Esophagus mucosa (tissue), 1 donor: ENCODE measurements around the gene SAMD3. TPM values are rescaled to one million over a fixed set of nuclear protein-coding genes. Genes with fewer than 3 reads are reported as not detected.
"Not testable (repeated sequence)": the region's sequence is repeated elsewhere in the genome, so short reads cannot be mapped to it uniquely, and the experiment has no call there.

ENCODE experiments used
- ATAC-seq: fragments of 200-7000 bp; cut with Tn5 transposase; one replicate; pipeline ENCODE4 v1.9.1; 2020
- total RNA-seq: library from RNA; stranded (reverse); gene quantifications from one replicate; pipeline ENCODE4 v1.2.4, GENCODE V29; 2023
- donor health status: DM: yes; HTN: yes; CAD: no.

SAMD3 gene
- total RNA-seq, 1 donor from 2014 or later = 0.20 TPM

- ATAC-seq = no peak
Observed at GRCh38 chr6:130127195-130127594, 95.6 kb downstream of the SAMD3 start.

GRCh38 chr6:130122243-130122642, 100.5 kb downstream of the SAMD3 start:
- ATAC-seq = no peak

- no peak for ATAC-seq
Observed at GRCh38 chr6:130120731-130121130, 102.0 kb downstream of the SAMD3 start.

- ATAC-seq = no peak
Observed at GRCh38 chr6:130119211-130119610, 103.5 kb downstream of the SAMD3 start.

- ATAC-seq = no peak
Observed at GRCh38 chr6:130118236-130118635, 104.5 kb downstream of the SAMD3 start.

GRCh38 chr6:130117187-130117701, 105.5 kb downstream of the SAMD3 start:
- ATAC-seq = not testable (repeated sequence)

GRCh38 chr6:130116273-130116672, 106.5 kb downstream of the SAMD3 start:
- ATAC-seq = no peak

- ATAC-seq = no peak
Observed at GRCh38 chr6:130115036-130115435, 107.7 kb downstream of the SAMD3 start.

- no peak for ATAC-seq
Observed at GRCh38 chr6:130113201-130113710, 109.5 kb downstream of the SAMD3 start.

GRCh38 chr6:130111031-130111430, 111.7 kb downstream of the SAMD3 start:
- no peak for ATAC-seq

- no peak for ATAC-seq
Observed at GRCh38 chr6:130107710-130108109, 115.0 kb downstream of the SAMD3 start.

- ATAC-seq = no peak
Observed at GRCh38 chr6:130105996-130106704, 116.6 kb downstream of the SAMD3 start.

GRCh38 chr6:130099119-130099518, 123.6 kb downstream of the SAMD3 start:
- no peak for ATAC-seq

GRCh38 chr6:130098317-130098716, 124.4 kb downstream of the SAMD3 start:
- ATAC-seq = no peak

Other genes with a start within 250 kb of the SAMD3 start
- 2.5 TPM for gene L3MBTL3, start 204.4 kb downstream of the SAMD3 start, total RNA-seq
- 0.16 TPM for gene TMEM200A, start 143.1 kb upstream of the SAMD3 start, total RNA-seq